GM23338 (cell line): ENCODE results near the gene PARD3. TPM values are rescaled to one million over a fixed set of nuclear protein-coding genes. Genes with fewer than 3 reads are reported as not detected.

ENCODE experiments used
- ATAC-seq: fragments of 200-7000 bp; cut with Tn5 transposase; 3 replicates; pipeline ENCODE4 v1.9.1; 2020
- DNase-seq: peaks from one replicate; pipeline ENCODE4 v3.0.0-alpha.2; 2015; ENCODE audit warnings: low spot score
- H2AFZ ChIP-seq: fragments of 200-600 bp; sonication (generic); 2 replicates; pipeline ENCODE4 v1.8.0; 2016; ENCODE audit warnings: antibody characterized with exemption, mild to moderate bottlenecking, moderate library complexity
- H3F3A ChIP-seq: fragments of 200-600 bp; sonication (generic); replicated peaks from 2 replicates; pipeline ENCODE4 v1.8.0; 2017; ENCODE audit warnings: antibody characterized with exemption, mixed run types, low read depth
- H3K27ac ChIP-seq: fragments of 200-600 bp; sonication (generic); 2 replicates; pipeline ENCODE4 v1.6.1; 2016; ENCODE audit warnings: low read depth
- H3K27me3 ChIP-seq: fragments of 200-600 bp; sonication (generic); 2 replicates; pipeline ENCODE4 v1.8.0; 2016; ENCODE audit warnings: mild to moderate bottlenecking, mixed run types, moderate library complexity; ENCODE audit not compliant: insufficient read depth
- H3K36me3 ChIP-seq: fragments of 200-600 bp; sonication (generic); 2 replicates; pipeline ENCODE4 v1.8.0; 2016; ENCODE audit warnings: mild to moderate bottlenecking; ENCODE audit not compliant: insufficient read depth
- H3K4me1 ChIP-seq: fragments of 200-600 bp; sonication (generic); 2 replicates; pipeline ENCODE4 v1.8.0; 2016; ENCODE audit warnings: mild to moderate bottlenecking, moderate library complexity; ENCODE audit not compliant: insufficient read depth
- H3K4me2 ChIP-seq: fragments of 200-600 bp; sonication (generic); 2 replicates; pipeline ENCODE4 v1.7.1; 2017; ENCODE audit warnings: mixed run types
- H3K4me3 ChIP-seq: fragments of 200-600 bp; sonication (generic); 2 replicates; pipeline ENCODE4 v1.6.1; 2016; ENCODE audit warnings: mixed run types
- H3K79me2 ChIP-seq: fragments of 200-600 bp; sonication (generic); replicated peaks from 2 replicates; pipeline ENCODE4 v1.8.0; 2017; ENCODE audit warnings: mild to moderate bottlenecking; ENCODE audit not compliant: insufficient read depth
- H3K9me2 ChIP-seq: fragments of 200-600 bp; sonication (generic); 2 replicates; pipeline ENCODE4 v1.8.0; 2017; ENCODE audit not compliant: insufficient read depth
- H4K20me1 ChIP-seq: fragments of 200-600 bp; sonication (generic); replicated peaks from 2 replicates; pipeline ENCODE4 v1.8.0; 2017; ENCODE audit warnings: mild to moderate bottlenecking; ENCODE audit not compliant: insufficient read depth
- H3K27ac Mint-ChIP-seq: 2 replicates; pipeline ENCODE4 v1.8.0; 2020; ENCODE audit warnings: inconsistent platforms, mild to moderate bottlenecking, moderate library complexity, mixed read lengths
- H3K27me3 Mint-ChIP-seq: 3 replicates; pipeline ENCODE4 v1.8.0; 2022; ENCODE audit warnings: low read depth, mild to moderate bottlenecking, moderate library complexity, mixed read lengths, inconsistent platforms; ENCODE audit not compliant: insufficient read depth, poor library complexity
- H3K36me3 Mint-ChIP-seq: 3 replicates; pipeline ENCODE4 v1.8.0; 2021; ENCODE audit warnings: low read depth, mild to moderate bottlenecking, inconsistent platforms, moderate library complexity, mixed read lengths
- H3K4me1 Mint-ChIP-seq: 3 replicates; pipeline ENCODE4 v1.8.0; 2020; ENCODE audit warnings: mild to moderate bottlenecking, inconsistent platforms, mixed read lengths
- H3K4me3 Mint-ChIP-seq: 3 replicates; pipeline ENCODE4 v1.8.0; 2021; ENCODE audit warnings: moderate library complexity, mild to moderate bottlenecking, inconsistent platforms, mixed read lengths
- H3K9me3 Mint-ChIP-seq: 3 replicates; pipeline ENCODE4 v1.8.0; 2020; ENCODE audit warnings: moderate library complexity, mild to moderate bottlenecking, inconsistent platforms, mixed read lengths
- CREB1 ChIP-seq: fragments of 250-450 bp; sonication (Bioruptor Pico); IDR thresholded peaks from 2 replicates; pipeline ENCODE4 v1.5.0; 2020; ENCODE audit warnings: low read depth, mild to moderate bottlenecking, moderate library complexity
- CTCF ChIP-seq, 2 experiments: fragments of 200-600 bp in 1 of 2; sonication (generic) in 1 of 2; conservative IDR thresholded peaks; 2 replicates each; pipeline versions ENCODE4 v1.5.1 to v1.6.1; 2016 to 2017; ENCODE audit warnings: antibody characterized with exemption in 2 of 2, low read depth in 2 of 2, mild to moderate bottlenecking in 2 of 2, moderate library complexity in 1 of 2
- ETS1 ChIP-seq: IDR thresholded peaks from 2 replicates; pipeline ENCODE4 v1.6.1; 2016; ENCODE audit warnings: antibody characterized with exemption
- JUNB ChIP-seq: IDR thresholded peaks from one replicate; pipeline ENCODE4 v1.6.1; 2016; ENCODE audit warnings: antibody characterized with exemption; ENCODE audit not compliant: unreplicated experiment
- REST ChIP-seq: IDR thresholded peaks from one replicate; pipeline ENCODE4 v1.6.1; 2018; ENCODE audit warnings: antibody characterized with exemption; ENCODE audit not compliant: unreplicated experiment
- ZNF331 ChIP-seq: fragments of 250-450 bp; sonication (Bioruptor Pico); IDR thresholded peaks from 2 replicates; pipeline ENCODE4 v1.5.0; 2020; ENCODE audit warnings: low read depth, mild to moderate bottlenecking, moderate library complexity
- ZNF462 ChIP-seq: fragments of 250-450 bp; sonication (Bioruptor Pico); IDR thresholded peaks from 2 replicates; pipeline ENCODE4 v1.5.0; 2020; ENCODE audit warnings: mild to moderate bottlenecking, moderate library complexity
- polyA plus RNA-seq: library from polyadenylated mRNA; unstranded; fragments of >200 nt; fragmentation: Nextera tagmentation; extraction: Ambion mirVana; gene quantifications from 2 replicates; pipeline ENCODE4 v1.2.1, GENCODE V29; 2016
- total RNA-seq: library from RNA; depleted of rRNA; stranded (reverse); fragments of >200 nt; shearing (Covaris generic); gene quantifications from 2 replicates; pipeline ENCODE4 v1.2.3, GENCODE V29; 2014

PARD3 gene
- total and polyA plus RNA-seq, 2 experiments from 2014 or later, result 30.2 to 51.4 TPM

- Mint-ChIP-seq H3K36me3 (no peaks in the 10 kb centered on the region), H3K9me3 (no peaks in the 10 kb centered on the region), H3K4me3 (no peak overlapping the region), H3K27ac (no peak overlapping the region; the same call in 1 of the 2 replicates), H3K27me3 (peaks cover 2% of the 10 kb centered on the region), H3K4me1 (peaks cover 20% of the 10 kb centered on the region)
- Histone ChIP-seq H3F3A (no peaks in the 10 kb centered on the region), H3K4me1 (peaks cover 11% of the 10 kb centered on the region), H3K27me3 (no peaks in the 10 kb centered on the region), H4K20me1 (peaks cover 29% of the 10 kb centered on the region; the same call in 1 of the 2 replicates), H3K79me2 (peaks cover 97% of the 10 kb centered on the region), H3K4me3 (no peak overlapping the region), H2AFZ (no peak overlapping the region), H3K9me2 (no peaks in the 10 kb centered on the region), H3K36me3 (no peaks in the 10 kb centered on the region), H3K4me2 (0 out of 2 replicates have a peak overlapping the region, but pooled peaks have one; percentile 10), H3K27ac (no peak overlapping the region)
- DNase-seq, result no peak
- no peak for TF ChIP-seq CREB1 (CRISPR knock-in tag)
- no peak for TF ChIP-seq ZNF462
- no peak for TF ChIP-seq ZNF331 (CRISPR knock-in tag)
- no peak for TF ChIP-seq REST
- no peak for TF ChIP-seq ETS1
- no peak for TF ChIP-seq JUNB
- no peak for TF ChIP-seq CTCF (conservative IDR thresholded peaks at IDR 0.05; ENCODE audit: low read depth in 2 of 2)
- 0 out of 3 replicates have a peak, but pooled peaks have one; percentile 30 for ATAC-seq
Observed at GRCh38 chr10:34721208-34721840, 93.8 kb downstream of the PARD3 start.
